HepG2 (cell line): Measurements from ENCODE around the gene SASH1. TPM values are rescaled to one million over a fixed set of nuclear protein-coding genes. Genes with fewer than 3 reads are reported as not detected.

Experiments used
- ATAC-seq: fragments of 200-7000 bp; cut with Tn5 transposase; 3 replicates; pipeline ENCODE4 v1.9.1; 2020; ENCODE audit warnings: mild to moderate bottlenecking, moderate library complexity
- BruUV-seq: library from RNA; stranded (reverse); fragments of 400-500 nt; replicated peaks from 2 replicates; lab custom pipeline; 2021; lab: Mats Ljungman, UMichigan
- CTCF ChIA-PET: fragments of 300-600 bp; formaldehyde crosslinking; extraction: SDS; loops from one replicate; lab custom pipeline; 2021; ENCODE audit warnings: low total read pairs, inconsistent platforms, low intra/inter-chr PET ratio; lab: Yijun Ruan, JAX
- POLR2A ChIA-PET: fragments of 350-600 bp; sonication (Branson Sonifier 250); formaldehyde crosslinking; loops from one replicate; lab custom pipeline; 2020; ENCODE audit warnings: antibody characterized with exemption, inconsistent platforms; lab: Yijun Ruan, JAX
- DNase-seq: peaks from one replicate; pipeline ENCODE4 v3.0.0-alpha.2; 2015; ENCODE audit warnings: low spot score
- FAIRE-seq: peaks from 3 replicates; lab custom pipeline; 2011; peaks lifted over from hg19 to GRCh38; lab: Jason Lieb, UNC
- H2AFZ ChIP-seq: one replicate; pipeline ENCODE4 v1.6.1; 2011; ENCODE audit warnings: low read length, inconsistent platforms
- H3K27ac ChIP-seq: fragments of 300-600 bp; 3 replicates; pipeline ENCODE4 v1.8.0; 2011; ENCODE audit warnings: mixed run types, mild to moderate bottlenecking, mixed read lengths, low read length, inconsistent platforms; ENCODE audit not compliant: insufficient read depth; ENCODE audit errors: extremely low read length
- H3K27me3 ChIP-seq, 2 experiments: fragments of 200-600 bp in 1 of 2; 2 replicates in 1 of 2; 3 replicates in 1 of 2; pipeline versions ENCODE4 v1.6.0 to v1.8.0; 2011; ENCODE audit warnings: low read length in 2 of 2, mild to moderate bottlenecking in 2 of 2, moderate library complexity in 2 of 2, inconsistent platforms in 1 of 2; ENCODE audit not compliant: insufficient read depth in 2 of 2, control insufficient read depth in 1 of 2
- H3K36me3 ChIP-seq, 2 experiments: fragments of 200-600 bp in 1 of 2; replicated peaks in 1 of 2; 2 replicates in 1 of 2; 3 replicates in 1 of 2; pipeline versions ENCODE4 v1.5.1 to v1.8.0; 2011; ENCODE audit warnings: low read length in 2 of 2, inconsistent platforms in 1 of 2; ENCODE audit not compliant: insufficient read depth in 2 of 2, control insufficient read depth in 1 of 2
- H3K4me1 ChIP-seq: 2 replicates; pipeline ENCODE4 v1.5.1; 2012; ENCODE audit warnings: low read length, inconsistent platforms; ENCODE audit not compliant: insufficient read depth
- H3K4me2 ChIP-seq: 2 replicates; pipeline ENCODE4 v1.6.0; 2011; ENCODE audit warnings: low read depth, low read length, inconsistent platforms
- H3K4me3 ChIP-seq, 3 experiments: fragments of 200-600 bp in 1 of 3; sonication (generic), shearing (Covaris generic) in 1 of 3; replicated peaks in 1 of 3; 2 replicates each; pipeline ENCODE4 v1.5.1; 2011 to 2016; ENCODE audit warnings: low read length in 3 of 3, inconsistent platforms in 2 of 3, low read depth in 2 of 3, mild to moderate bottlenecking in 2 of 3, control low read depth in 1 of 3, mixed read lengths in 1 of 3; ENCODE audit not compliant: insufficient read depth in 1 of 3
- H3K79me2 ChIP-seq: one replicate; pipeline ENCODE4 v1.6.1; 2011; ENCODE audit warnings: low read length, inconsistent platforms; ENCODE audit not compliant: insufficient read depth
- H3K9ac ChIP-seq: 2 replicates; pipeline ENCODE4 v1.6.0; 2011; ENCODE audit warnings: mild to moderate bottlenecking, low read depth, low read length, inconsistent platforms; ENCODE audit not compliant: insufficient read depth
- H3K9me3 ChIP-seq: 2 replicates; pipeline ENCODE4 v1.5.1; 2012; ENCODE audit warnings: mild to moderate bottlenecking, low read length
- H4K20me1 ChIP-seq: 2 replicates; pipeline ENCODE4 v1.6.0; 2011; ENCODE audit warnings: inconsistent platforms, mild to moderate bottlenecking, low read length, moderate library complexity; ENCODE audit not compliant: insufficient read depth
- GRHL1 ChIP-seq: sonication (generic); formaldehyde crosslinking; conservative IDR thresholded peaks from 2 replicates; pipeline ENCODE4 v1.8.0; 2022; ENCODE audit warnings: missing genetic modification reagents
- NR2C2 ChIP-seq: sonication (generic); formaldehyde crosslinking; IDR thresholded peaks from 2 replicates; pipeline ENCODE4 v1.4.0; 2020; ENCODE audit warnings: missing genetic modification reagents, mild to moderate bottlenecking, moderate library complexity, borderline replicate concordance
- RELA ChIP-seq: sonication (generic); formaldehyde crosslinking; IDR thresholded peaks from 2 replicates; pipeline ENCODE4 v1.4.0; 2020; ENCODE audit warnings: missing genetic modification reagents
- SAP130 ChIP-seq: IDR thresholded peaks from 2 replicates; pipeline ENCODE4 v1.6.1; 2016; ENCODE audit warnings: low read depth
- ZBTB38 ChIP-seq: sonication (generic); formaldehyde crosslinking; IDR thresholded peaks from 2 replicates; pipeline ENCODE4 v1.5.1; 2020; ENCODE audit warnings: mild to moderate bottlenecking, missing genetic modification reagents
- ZNF142 ChIP-seq: sonication (generic); formaldehyde crosslinking; IDR thresholded peaks from 2 replicates; pipeline ENCODE4 v1.4.0; 2020; ENCODE audit warnings: missing genetic modification reagents
- ZNF432 ChIP-seq: sonication (generic); formaldehyde crosslinking; IDR thresholded peaks from 2 replicates; pipeline ENCODE4 v1.5.0; 2020; ENCODE audit warnings: missing genetic modification reagents, mild to moderate bottlenecking, borderline replicate concordance
- ZNF503 ChIP-seq: sonication (generic); formaldehyde crosslinking; IDR thresholded peaks from 2 replicates; pipeline ENCODE4 v1.4.0; 2020; ENCODE audit warnings: missing genetic modification reagents
- WGBS: methylation state at CpG from one replicate; pipeline ENCODE4 v1.1.6; 2017; ENCODE audit warnings: low lambda C conversion rate; 5-methylcytosine and 5-hydroxymethylcytosine counted together
- in situ Hi-C: cut with HindIII; loops from 2 replicates; pipeline ENCODE4 v1.10.0; 2017; ENCODE audit warnings: low pct_unique_long_range_greater_than_20kb; ENCODE audit not compliant: extremely low pct_ligation_motif_present
- intact Hi-C: fragments of 100-400 bp; cut with micrococcal nuclease; formaldehyde crosslinking; loops from one replicate; pipeline ENCODE4 v1.10.0; 2022; ENCODE audit not compliant: unreplicated experiment
- polyA plus RNA-seq, 8 experiments: library from polyadenylated mRNA; depleted of rRNA in 3 of 8; stranded (reverse) in 7 of 8; unstranded in 1 of 8; fragments of >200 nt; fragmentation: Illumina TruSeq in 4 of 8; extraction: Trizol in 4 of 8; gene quantifications; 2 replicates each; pipeline versions ENCODE4 v1.2.1 to v1.2.3, GENCODE V29; 2011 to 2016; ENCODE audit warnings: low read depth in 4 of 8, missing spikeins in 1 of 8, mixed read lengths in 1 of 8; ENCODE audit not compliant: insufficient read depth in 1 of 8
- total RNA-seq, 5 experiments: library from RNA; depleted of rRNA; stranded (reverse); fragments of >200 nt; fragmentation: Illumina TruSeq; extraction: Trizol; gene quantifications; 2 replicates each; pipeline ENCODE4 v1.2.3, GENCODE V29; 2016; ENCODE audit warnings: low read depth in 1 of 5

Gene SASH1
- total and polyA plus RNA-seq, 2 of the 13 experiments (the other 11 are each of a cell fraction or from before 2014, with no cell fraction given) = 7.5 to 8.2 TPM

- TF ChIP-seq GRHL1 (CRISPR knock-in tag) (no peak), NR2C2 (CRISPR knock-in tag) (no peak), ZNF432 (CRISPR knock-in tag) (no peak), SAP130 (no peak)
Observed at GRCh38 chr6:148438632-148439031, 96.0 kb downstream of the SASH1 start (continued).

GRCh38 chr6:148440016-148440415 lies 97.4 kb downstream of the SASH1 start:
- no peak overlapping the region for H2AFZ ChIP-seq
- peaks cover 2 to 8% of the 10 kb centered on the region in 2 experiments; a peak in 1 of 5 replicates for H3K36me3 ChIP-seq
- no peak overlapping the region for H3K27ac ChIP-seq
- no peaks in the 10 kb centered on the region for H3K27me3 ChIP-seq
- H3K4me1 ChIP-seq = peaks cover 7% of the 10 kb centered on the region; the same call in 1 of the 2 replicates
- no peak overlapping the region for H3K4me2 ChIP-seq
- H3K9me3 ChIP-seq = no peaks in the 10 kb centered on the region
- in situ Hi-C loops (no loop called here), intact Hi-C loops (no loop called here)
- ChIA-PET POLR2A (no interaction called here), CTCF (no interaction called here)
- no peak for DNase-seq
- H3K79me2 ChIP-seq = no peaks in the 10 kb centered on the region
- FAIRE-seq = no peak
- 97% methylated on average over 13 of the region's 13 CpGs for WGBS
- BruUV-seq = no TSS peak
- no peak for ATAC-seq
- no peaks in the 10 kb centered on the region for H4K20me1 ChIP-seq
- H3K4me3 ChIP-seq = no peak overlapping the region
- H3K9ac ChIP-seq = no peak overlapping the region
- TF ChIP-seq RELA = no peak
- no peak for TF ChIP-seq ZNF142 (CRISPR knock-in tag)
- TF ChIP-seq ZNF503 = no peak
- TF ChIP-seq ZBTB38 (CRISPR knock-in tag) = no peak
